ENCODE measurements around the gene SSH2. TPM values are rescaled to one million over a fixed set of nuclear protein-coding genes. Genes with fewer than 3 reads are reported as not detected.

SSH2 gene
- total RNA-seq, 4 donors from 2014 or later, result 20.7 to 31.1 (median 23.1) TPM

- H3K4me1 ChIP-seq, result peaks cover 64 to 83% (median 75%) of the 10 kb centered on the region in 4 donors
- DNase-seq (ENCODE audit: extremely low spot score), result no peak
- 23% methylated on average over 15 of the region's 30 CpGs for WGBS
- no peaks in the 10 kb centered on the region for H3K36me3 ChIP-seq
- H3K4me3 ChIP-seq, result peak overlapping the region; percentile 85 to 99 (median 88)
- no peaks in the 10 kb centered on the region for H3K9me3 ChIP-seq
- H3K27ac ChIP-seq (replicated peaks in 1 of 4), result peak overlapping the region; percentile 83 to 92 (median 86)
- intact Hi-C loops (cut with DNase I), result no loop called here
- H3K27me3 ChIP-seq, result no peaks in the 10 kb centered on the region
- no peak for TF ChIP-seq POLR2AphosphoS5 (IDR thresholded peaks at IDR 0.05)
- TF ChIP-seq CTCF (IDR thresholded peaks at IDR 0.05), result no peak
- no peak for TF ChIP-seq POLR2A (IDR thresholded peaks at IDR 0.05; ENCODE audit: low read depth)
- TF ChIP-seq EP300 (IDR thresholded peaks at IDR 0.05), result no peak
These were observed 339.4 kb downstream of the SSH2 start for GRCh38 chr17:29590411-29591145.

GRCh38 chr17:29589524-29590410 lies 340.3 kb downstream of the SSH2 start, which contains the start of gene GIT1:
TSS of gene GIT1 (minus strand) at chr17:29589648. CDS start at chr17:29589378, 270 bp downstream.
- intact Hi-C loops (cut with DNase I), result loop anchor here (5.0 kb wide), 1 partner anchor 38 kb away; no protein-coding TSS in a partner anchor

GRCh38 chr17:29588562-29589411 lies 341.2 kb downstream of the SSH2 start:
- intact Hi-C loops (cut with DNase I), result loop anchor here (5.0 kb wide), 1 partner anchor 39 kb away; no protein-coding TSS in a partner anchor
- 2% methylated on average over 10 of the region's 72 CpGs for WGBS
- H3K9me3 ChIP-seq, result no peaks in the 10 kb centered on the region
- H3K4me3 ChIP-seq, result peak overlapping the region; percentile 85 to 99 (median 88)
- H3K27ac ChIP-seq (replicated peaks in 1 of 4), result peak overlapping the region; percentile 85 to 94 (median 88)
- DNase-seq (ENCODE audit: extremely low spot score), result no peak
- no peaks in the 10 kb centered on the region for H3K27me3 ChIP-seq
- peaks cover 74 to 86% (median 83%) of the 10 kb centered on the region in 4 donors for H3K4me1 ChIP-seq
- no peaks in the 10 kb centered on the region for H3K36me3 ChIP-seq
- TF ChIP-seq EP300 (IDR thresholded peaks at IDR 0.05), result no peak
- TF ChIP-seq POLR2A (IDR thresholded peaks at IDR 0.05; ENCODE audit: low read depth), result no peak
- no peak for TF ChIP-seq CTCF (IDR thresholded peaks at IDR 0.05)
- no peak for TF ChIP-seq POLR2AphosphoS5 (IDR thresholded peaks at IDR 0.05)

More at GRCh38 chr17:29589524-29590410, 340.3 kb downstream of the SSH2 start, which contains the start of gene GIT1:
- Histone ChIP-seq H3K4me3 (peak within 1 kb of the TSS; percentile 85 to 99 (median 88)), H3K36me3 (no peaks in the 10 kb centered on the region), H3K27me3 (no peaks in the 10 kb centered on the region), H3K9me3 (no peaks in the 10 kb centered on the region), H3K27ac (replicated peaks in 1 of 4) (peak within 1 kb of the TSS; percentile 85 to 94 (median 88)), H3K4me1 (peaks cover 71 to 86% (median 82%) of the 10 kb centered on the region in 4 donors)
- no peak for DNase-seq (ENCODE audit: extremely low spot score)
- WGBS, result 4% methylated on average over 14 of the region's 70 CpGs
- no peak for TF ChIP-seq POLR2A (IDR thresholded peaks at IDR 0.05; ENCODE audit: low read depth)
- peak in 1 of 3 experiments; percentile 52 for TF ChIP-seq CTCF (IDR thresholded peaks at IDR 0.05)
- peak; percentile 69 to 74 for TF ChIP-seq POLR2AphosphoS5 (IDR thresholded peaks at IDR 0.05)
- TF ChIP-seq EP300 (IDR thresholded peaks at IDR 0.05), result no peak

- DNase-seq (ENCODE audit: extremely low spot score), result no peak
- no peaks in the 10 kb centered on the region for H3K27me3 ChIP-seq
- H3K27ac ChIP-seq (replicated peaks in 1 of 4), result peak overlapping the region; percentile 85 to 94 (median 88)
- TF ChIP-seq EP300 (IDR thresholded peaks at IDR 0.05) (no peak), CTCF (IDR thresholded peaks at IDR 0.05) (no peak), POLR2AphosphoS5 (IDR thresholded peaks at IDR 0.05) (no peak), POLR2A (IDR thresholded peaks at IDR 0.05; ENCODE audit: low read depth) (no peak)
- intact Hi-C loops (cut with DNase I), result loop anchor here (5.0 kb wide), 1 partner anchor 39 kb away; no protein-coding TSS in a partner anchor
- H3K4me3 ChIP-seq, result peak overlapping the region; percentile 85 to 99 (median 88)
- H3K4me1 ChIP-seq, result peaks cover 80 to 90% (median 87%) of the 10 kb centered on the region in 4 donors
- no peaks in the 10 kb centered on the region for H3K9me3 ChIP-seq
- WGBS, result 33% methylated on average over 3 of the region's 8 CpGs
- H3K36me3 ChIP-seq, result peaks cover 0 to 7% (median 6%) of the 10 kb centered on the region in 4 donors
These were observed 341.9 kb downstream of the SSH2 start for GRCh38 chr17:29588017-29588561.
